Heart left ventricle (tissue), 13 donors: ENCODE measurements around the gene SEZ6L.

Source experiments
- POLR2A ChIP-seq, 2 donors: fragments of 450-650 bp; IDR thresholded peaks; one replicate each; pipeline ENCODE4 v1.6.1; 2017; ENCODE audit warnings: antibody characterized with exemption in 2 of 2, mild to moderate bottlenecking in 2 of 2, moderate library complexity in 2 of 2
- TF ChIP-seq, protein P1 (sequence below), 12 donors: fragments of 200-600 bp; sonication (generic) in 4 of 12; IDR thresholded peaks; one replicate each; pipeline versions ENCODE4 v1.5.0 to v1.8.0; 2018 to 2022; ENCODE audit warnings: antibody characterized with exemption in 12 of 12, mild to moderate bottlenecking in 5 of 12
- donor health status: ischemic (EF 13 %, LVEDD 7.1; RV severe dilation, severe dysfunction).
- donor health status: DM: no; HTN: yes; CAD: no.
- donor health status: DM: no; HTN: no; CAD: no.
- donor health status: ischemic (EF 25% LVEDD 6.9; RV normal size, moderate dysfunction).
- donor health status: ischemic (EF 25% LVEDD 5.7; RV mildly dilated, moderate dysfunction).
- donor health status: ischemic (EF 35%, LVEDD 5.7; RV mildly dilated, moderate dysfunction).
- donor health status: nonischemic (EF 11% LVEDD 7.7; RV severe dilation, severe dysfunction).
- donor health status: DM: yes; HTN: yes; CAD: no.
- donor health status: PGD.
- donor health status: ischemic (EF 29% LVEDD 5.4; RV normal size, mild dysfunction).
- donor health status: nonischemic (EF 23%, LVEDD 6.1; RV moderate dilation, normal function).

DNA sequence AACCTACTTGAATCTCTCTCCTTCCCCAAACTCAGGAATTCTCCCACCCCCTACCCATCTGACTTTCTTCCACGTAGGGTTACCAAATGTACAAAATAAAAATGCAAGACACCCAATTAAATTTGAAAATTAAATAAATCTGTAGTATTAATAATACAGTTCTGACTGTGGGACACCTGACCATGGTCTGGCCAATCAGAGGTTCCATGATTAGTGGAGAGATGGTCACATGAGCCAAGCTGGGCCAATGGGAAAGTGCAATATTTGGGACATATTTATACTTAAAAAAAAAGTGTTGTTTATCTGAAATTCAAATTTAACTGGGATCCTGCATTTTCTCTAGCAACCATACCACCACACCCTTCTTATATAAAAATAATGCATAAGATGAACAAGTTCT lies 230.0 kb downstream of the SEZ6L start:
- no peak for TF ChIP-seq POLR2A (IDR thresholded peaks at IDR 0.05)
- TF ChIP-seq, protein P1, sequence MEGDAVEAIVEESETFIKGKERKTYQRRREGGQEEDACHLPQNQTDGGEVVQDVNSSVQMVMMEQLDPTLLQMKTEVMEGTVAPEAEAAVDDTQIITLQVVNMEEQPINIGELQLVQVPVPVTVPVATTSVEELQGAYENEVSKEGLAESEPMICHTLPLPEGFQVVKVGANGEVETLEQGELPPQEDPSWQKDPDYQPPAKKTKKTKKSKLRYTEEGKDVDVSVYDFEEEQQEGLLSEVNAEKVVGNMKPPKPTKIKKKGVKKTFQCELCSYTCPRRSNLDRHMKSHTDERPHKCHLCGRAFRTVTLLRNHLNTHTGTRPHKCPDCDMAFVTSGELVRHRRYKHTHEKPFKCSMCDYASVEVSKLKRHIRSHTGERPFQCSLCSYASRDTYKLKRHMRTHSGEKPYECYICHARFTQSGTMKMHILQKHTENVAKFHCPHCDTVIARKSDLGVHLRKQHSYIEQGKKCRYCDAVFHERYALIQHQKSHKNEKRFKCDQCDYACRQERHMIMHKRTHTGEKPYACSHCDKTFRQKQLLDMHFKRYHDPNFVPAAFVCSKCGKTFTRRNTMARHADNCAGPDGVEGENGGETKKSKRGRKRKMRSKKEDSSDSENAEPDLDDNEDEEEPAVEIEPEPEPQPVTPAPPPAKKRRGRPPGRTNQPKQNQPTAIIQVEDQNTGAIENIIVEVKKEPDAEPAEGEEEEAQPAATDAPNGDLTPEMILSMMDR (IDR thresholded peaks at IDR 0.05) = no peak
